Astrocyte of the cerebellum (primary cell): Measurements from ENCODE around the gene WDR36.

Experiments
- DNase-seq: peaks from one replicate; pipeline ENCODE4 v3.0.0-alpha.2; 2011; ENCODE audit warnings: low read depth
- H3K4me3 ChIP-seq: 2 replicates; pipeline ENCODE4 v1.5.1; 2011; ENCODE audit warnings: mild to moderate bottlenecking, low read depth, low read length, moderate library complexity
- in situ Hi-C: cut with HindIII; loops from 2 replicates; pipeline ENCODE4 v1.10.0; 2017; ENCODE audit warnings: low sequenced_read_pairs
- TF ChIP-seq, protein P1 (sequence below): IDR thresholded peaks from 2 replicates; pipeline ENCODE4 v1.5.1; 2012; ENCODE audit warnings: low read length, low read depth, moderate library complexity, mild to moderate bottlenecking; ENCODE audit errors: missing control alignments

Gene WDR36

DNA sequence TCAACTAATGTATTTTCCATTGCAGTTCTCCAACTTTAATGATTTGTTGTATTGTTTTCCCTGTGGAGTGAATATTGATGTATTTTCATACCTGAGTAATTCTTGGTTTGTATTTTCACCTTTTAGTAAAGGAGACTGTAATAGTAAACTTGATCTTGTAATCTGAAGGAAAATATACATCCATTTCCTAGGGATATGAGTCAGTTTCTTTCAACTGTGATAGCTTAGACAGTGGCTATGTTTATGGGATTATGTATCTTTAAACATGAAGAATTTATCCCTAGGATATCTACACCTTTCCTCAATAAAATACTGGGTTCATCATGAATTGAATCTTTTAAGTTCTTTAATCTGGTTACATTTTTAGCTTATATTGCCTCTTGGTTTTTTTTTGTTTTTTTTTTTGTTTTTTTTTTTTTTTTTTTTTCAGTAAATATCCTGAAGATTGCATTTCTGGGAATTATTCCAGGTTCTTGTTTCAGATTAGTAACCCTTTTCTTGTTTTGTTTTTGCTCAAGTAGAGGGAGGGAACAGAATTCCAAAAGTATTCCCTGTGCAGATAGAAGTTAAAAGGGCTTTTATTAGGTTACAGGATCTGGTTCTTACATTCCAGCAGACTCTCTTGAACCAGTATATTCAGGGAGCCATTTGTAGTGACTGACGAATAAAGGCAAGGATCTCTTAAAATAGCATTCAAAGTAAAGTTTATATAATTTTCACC lies 7.1 kb downstream of the WDR36 start:
- DNase-seq: no peak
- H3K4me3 ChIP-seq: no peak overlapping the region
- TF ChIP-seq, protein P1, sequence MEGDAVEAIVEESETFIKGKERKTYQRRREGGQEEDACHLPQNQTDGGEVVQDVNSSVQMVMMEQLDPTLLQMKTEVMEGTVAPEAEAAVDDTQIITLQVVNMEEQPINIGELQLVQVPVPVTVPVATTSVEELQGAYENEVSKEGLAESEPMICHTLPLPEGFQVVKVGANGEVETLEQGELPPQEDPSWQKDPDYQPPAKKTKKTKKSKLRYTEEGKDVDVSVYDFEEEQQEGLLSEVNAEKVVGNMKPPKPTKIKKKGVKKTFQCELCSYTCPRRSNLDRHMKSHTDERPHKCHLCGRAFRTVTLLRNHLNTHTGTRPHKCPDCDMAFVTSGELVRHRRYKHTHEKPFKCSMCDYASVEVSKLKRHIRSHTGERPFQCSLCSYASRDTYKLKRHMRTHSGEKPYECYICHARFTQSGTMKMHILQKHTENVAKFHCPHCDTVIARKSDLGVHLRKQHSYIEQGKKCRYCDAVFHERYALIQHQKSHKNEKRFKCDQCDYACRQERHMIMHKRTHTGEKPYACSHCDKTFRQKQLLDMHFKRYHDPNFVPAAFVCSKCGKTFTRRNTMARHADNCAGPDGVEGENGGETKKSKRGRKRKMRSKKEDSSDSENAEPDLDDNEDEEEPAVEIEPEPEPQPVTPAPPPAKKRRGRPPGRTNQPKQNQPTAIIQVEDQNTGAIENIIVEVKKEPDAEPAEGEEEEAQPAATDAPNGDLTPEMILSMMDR: no peak
- in situ Hi-C loops: no loop called here

DNA sequence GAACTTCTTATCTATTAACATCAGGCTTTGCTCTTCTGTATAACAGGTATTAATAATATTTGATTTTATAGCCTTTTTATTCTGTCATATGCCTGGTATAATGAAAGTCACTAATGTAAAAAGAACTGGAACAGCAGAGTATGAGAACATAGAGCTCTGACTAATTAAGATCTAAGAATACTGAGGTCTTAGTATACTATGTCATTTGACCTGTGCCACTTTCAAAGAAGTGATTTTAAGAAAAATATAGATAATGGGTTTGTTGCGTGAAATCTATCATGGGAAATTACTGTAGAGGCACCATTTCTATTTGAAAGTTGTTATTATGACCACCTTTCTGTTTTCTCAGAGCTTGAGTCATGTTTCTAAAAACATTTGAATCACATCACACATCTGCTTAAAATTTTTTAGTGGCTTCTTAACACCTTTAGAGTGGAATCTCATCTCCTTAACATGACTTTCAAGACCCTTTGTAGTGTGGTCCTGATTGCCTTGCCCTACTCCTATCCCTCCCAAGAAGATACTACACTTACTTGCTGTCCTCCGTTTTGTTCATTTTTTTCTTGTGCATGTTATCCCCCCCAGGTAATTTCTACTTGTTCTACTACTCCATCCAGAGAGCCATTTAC lies 14.3 kb downstream of the WDR36 start:
- in situ Hi-C loops: no loop called here
- TF ChIP-seq, protein P1: no peak
- H3K4me3 ChIP-seq: no peak overlapping the region
- no peak for DNase-seq

DNA sequence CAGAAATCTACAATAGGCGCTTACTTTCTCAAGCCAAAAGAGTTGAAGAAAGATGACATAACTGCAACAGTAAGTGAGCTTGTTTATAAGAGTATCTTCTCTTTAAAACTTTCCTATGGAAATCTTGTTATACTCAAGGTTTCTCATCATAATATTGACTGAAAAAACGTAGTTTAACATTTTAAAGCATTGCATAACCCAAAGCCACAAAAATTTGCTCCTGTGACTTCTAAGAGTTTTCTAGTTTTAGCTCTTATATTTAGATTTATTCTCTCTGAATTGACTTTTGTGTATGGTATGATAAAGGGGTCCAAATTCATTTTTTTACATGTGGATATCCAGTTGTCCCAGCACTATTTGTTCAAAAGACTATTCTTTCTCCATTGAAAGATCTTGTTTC lies 15.2 kb downstream of the WDR36 start:
- H3K4me3 ChIP-seq: no peak overlapping the region
- DNase-seq: no peak
- TF ChIP-seq, protein P1: no peak
- in situ Hi-C loops: no loop called here

DNA sequence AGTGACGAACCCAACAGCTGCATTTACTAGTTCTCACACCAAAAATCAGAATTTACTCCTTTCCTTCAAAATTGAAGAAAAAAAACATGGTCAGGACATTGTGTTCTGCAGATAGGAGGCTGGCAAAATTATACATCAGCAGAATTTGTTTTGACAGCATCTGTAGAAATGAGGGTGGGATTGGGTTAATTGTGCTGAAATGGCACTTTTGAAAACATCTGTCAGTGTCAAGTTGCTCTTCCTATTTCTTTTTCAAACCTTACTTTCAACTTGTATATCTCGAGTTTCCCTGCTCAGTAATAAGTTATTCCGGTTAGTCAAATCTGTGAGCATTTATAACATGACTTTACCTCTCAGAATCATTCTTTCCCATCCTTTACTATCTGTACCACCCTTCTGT lies 19.8 kb downstream of the WDR36 start:
- TF ChIP-seq, protein P1: no peak
- no peak for DNase-seq
- in situ Hi-C loops: no loop called here
- no peak overlapping the region for H3K4me3 ChIP-seq

DNA sequence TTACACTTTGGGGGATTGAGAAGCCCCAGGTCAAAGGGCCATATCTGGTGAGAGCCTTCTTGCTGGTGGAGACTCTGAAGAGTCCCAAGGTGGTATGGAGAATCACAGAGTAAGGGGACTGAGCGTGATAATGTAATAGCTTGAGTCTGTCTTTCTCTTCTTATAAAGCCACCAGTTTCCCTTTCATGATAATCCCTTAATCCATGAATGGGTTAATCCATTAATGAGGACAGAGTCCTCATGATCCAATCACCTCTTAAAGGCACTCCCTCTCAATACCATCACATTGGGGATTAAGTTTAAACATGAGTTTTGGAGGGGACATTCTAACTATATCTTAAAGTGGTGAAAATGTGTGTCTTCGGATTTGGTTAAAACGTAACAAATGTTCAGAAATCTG lies 21.5 kb downstream of the WDR36 start:
- in situ Hi-C loops: no loop called here
- no peak overlapping the region for H3K4me3 ChIP-seq
- TF ChIP-seq, protein P1: no peak
- DNase-seq: no peak

DNA sequence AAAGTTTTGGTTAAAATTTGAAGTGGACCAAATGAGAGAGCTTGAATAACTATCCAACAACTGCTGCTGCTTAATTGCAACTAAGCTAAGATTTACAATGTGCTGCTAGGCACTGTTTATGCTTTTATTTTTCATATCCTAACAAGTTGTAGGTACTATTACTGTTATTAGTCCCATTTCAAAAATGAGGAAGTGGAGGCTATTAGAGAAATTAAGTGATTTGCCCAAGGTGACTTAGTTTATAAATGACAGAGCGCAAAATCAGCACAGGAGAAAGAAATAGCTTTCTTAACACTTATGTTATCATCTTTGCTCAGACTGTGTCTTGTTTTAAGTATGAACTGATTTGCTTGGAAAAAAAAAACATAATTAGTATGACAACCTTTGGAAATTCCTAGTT lies 23.1 kb downstream of the WDR36 start:
- in situ Hi-C loops: no loop called here
- no peak for DNase-seq
- no peak overlapping the region for H3K4me3 ChIP-seq
- TF ChIP-seq, protein P1: no peak
